CD4-positive, alpha-beta T cell treated with Interleukin-10 for 1 hour (primary cell): ENCODE results near the gene WNT6.
A peak's percentile ranks its signal among the peaks of the same experiment; 100 is the strongest.
"Not testable (repeated sequence)": the region's sequence is repeated elsewhere in the genome, so short reads cannot be mapped to it uniquely, and the experiment has no call there.

Experiments
- DNase-seq: peaks from one replicate; pipeline ENCODE4 v3.0.0-alpha.2; 2020

The WNT6 gene

DNA sequence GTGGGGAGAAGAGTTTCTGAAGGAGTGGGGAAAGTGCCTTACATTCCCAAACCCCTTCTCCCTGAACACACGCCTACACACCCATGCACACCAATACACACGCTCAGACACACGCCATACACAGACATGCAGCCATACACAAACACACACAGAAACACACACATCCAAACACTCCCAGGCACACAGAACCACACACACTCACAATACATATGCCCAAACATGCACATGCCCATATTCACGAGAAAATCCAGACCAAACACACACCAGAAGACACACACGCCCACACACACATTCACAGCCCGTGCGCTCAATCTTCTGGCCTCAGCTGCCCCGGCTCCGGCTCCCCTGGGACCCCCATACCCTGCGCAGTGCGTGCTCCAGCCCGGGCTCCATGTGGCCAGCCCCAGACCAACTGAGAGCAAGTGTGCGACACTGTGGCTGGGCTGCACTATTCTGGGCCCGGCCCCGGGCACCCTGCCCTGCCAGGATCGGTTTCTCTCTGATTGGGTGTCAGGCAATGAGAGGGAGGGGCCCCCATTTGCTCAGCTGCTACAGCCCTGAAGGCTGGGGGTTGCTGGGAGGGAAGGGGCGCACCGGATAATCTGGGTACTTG is 28.1 kb upstream of the WNT6 start, which contains the start of gene PRKAG3:
TSS of gene PRKAG3 (minus strand) at position 426 of the 613 bp plus-strand sequence.
- DNase-seq = no peak

DNA sequence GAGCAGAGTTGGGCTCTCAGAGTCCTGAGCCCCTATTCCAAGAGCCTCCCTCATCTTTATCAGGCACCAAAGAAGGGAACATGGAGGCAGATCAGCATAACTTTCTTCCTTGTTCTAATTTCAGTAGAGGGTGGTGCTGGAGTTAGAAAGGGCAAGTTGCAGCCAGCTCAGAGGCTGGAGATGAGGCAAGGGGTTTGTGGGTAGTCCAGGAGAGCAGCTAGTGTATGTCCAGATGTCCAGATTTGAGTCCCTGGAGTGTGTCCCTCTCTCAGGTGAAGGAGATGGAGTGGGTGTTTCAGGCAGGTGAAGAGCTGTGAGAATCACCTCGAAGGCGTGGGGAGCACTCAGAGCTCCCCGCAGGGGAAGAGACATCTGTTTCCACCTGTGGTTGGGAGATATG is 27.5 kb upstream of the WNT6 start:
- DNase-seq = no peak

DNA sequence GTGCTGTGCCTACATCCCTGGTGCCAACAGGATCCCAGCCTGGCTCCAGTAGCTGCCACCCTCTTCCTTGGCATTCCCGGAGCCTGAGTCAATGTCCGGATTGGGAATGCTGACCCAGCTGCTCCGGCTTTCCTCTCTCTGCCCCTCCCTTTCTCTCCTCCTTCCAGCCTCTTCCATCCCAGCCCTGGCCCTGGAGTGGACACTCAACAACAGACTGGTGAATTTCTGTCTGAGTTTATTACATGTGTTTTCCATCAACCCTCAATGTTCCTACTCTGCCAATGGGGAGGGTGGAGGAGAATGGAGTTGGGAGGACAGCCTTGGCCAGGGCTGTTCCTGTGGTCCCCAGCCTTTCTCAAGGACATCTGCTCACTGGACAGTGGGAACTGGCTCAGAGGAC is 27.1 kb upstream of the WNT6 start:
- no peak for DNase-seq

DNA sequence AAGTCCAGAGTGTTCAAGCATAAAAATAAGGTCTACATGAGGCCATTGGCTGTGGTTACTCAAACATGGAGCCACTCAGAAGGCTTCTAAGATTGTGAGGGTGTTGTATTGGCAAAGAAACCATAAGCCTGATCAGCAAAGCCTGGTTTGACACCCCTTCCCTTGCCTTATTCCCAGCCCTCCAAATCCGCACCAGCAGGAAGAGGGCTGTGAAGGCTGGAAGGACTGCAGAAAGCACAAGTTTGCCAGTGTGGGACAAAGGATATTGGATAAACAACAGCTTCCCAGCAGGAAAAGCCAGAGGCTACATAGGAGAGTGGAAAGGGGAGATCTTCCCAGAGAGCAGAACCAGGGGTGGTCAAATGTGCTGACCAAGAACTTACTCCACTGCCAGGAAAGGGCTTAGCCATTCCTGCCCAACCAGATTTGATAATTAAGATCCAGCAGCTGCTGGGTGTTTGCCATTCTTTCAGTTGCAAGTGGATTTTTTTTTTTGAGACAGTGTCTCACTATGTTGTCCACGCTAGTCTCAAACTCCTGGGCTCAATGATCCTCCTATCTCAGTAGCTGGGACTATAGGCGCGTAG is 26.5 kb upstream of the WNT6 start:
- no peak for DNase-seq

DNA sequence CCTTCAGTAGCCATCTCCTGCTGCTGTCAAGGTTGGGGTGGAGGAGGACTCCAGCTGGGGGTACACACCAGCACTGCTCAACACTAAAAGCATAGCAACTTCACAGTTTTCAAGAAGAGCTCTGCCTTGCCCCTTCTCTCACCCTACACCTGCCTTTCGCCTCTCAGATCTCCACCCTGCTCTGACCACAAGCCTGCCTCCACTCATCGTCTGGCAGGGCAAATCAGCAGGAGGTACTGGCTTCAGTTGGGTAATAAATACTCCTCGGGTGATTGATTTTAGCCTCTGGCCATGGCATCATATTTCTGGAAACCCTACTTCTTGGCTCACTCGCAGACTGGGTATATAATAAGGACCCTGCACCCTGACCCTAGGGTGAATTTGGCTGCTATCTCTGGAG is 24.9 kb upstream of the WNT6 start:
- no peak for DNase-seq

DNA sequence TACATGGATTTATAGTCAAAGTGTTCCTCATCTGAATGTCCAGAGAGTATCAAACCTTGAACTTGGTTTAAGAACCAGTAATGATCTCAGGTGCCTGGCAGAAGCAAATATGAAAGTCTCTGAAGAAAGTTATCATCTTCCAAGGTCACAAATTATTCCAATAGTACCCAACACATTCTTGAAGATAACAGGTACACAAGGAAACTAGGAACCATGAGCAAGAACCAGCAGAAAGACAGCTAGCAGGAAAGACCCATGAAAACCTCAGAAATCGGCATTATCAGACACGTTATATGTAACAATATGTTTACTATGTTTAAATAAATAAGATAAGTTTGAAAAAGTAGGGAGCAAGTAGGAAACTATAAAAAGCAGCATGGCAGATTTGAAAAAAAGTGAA is 22.1 kb upstream of the WNT6 start:
- no peak for DNase-seq

DNA sequence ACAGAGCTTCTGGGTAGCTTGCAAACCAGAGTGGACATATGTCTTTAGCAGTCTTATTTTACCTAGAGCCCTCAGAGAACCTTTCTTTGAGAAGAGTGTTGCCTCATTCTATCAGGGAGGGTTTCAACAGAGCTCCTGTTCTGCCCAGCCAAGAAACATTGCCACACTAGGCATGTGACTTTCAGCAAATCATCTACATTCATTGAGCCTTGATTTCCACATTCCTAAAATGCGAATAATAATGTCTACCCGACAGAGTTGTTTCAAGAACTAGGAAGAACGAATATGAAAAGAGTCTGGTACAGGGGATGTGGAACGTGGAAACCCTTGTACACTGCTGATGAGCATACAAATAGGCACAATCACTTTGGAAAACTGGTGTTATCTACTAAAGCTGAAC is 20.2 kb upstream of the WNT6 start:
- DNase-seq = no peak

DNA sequence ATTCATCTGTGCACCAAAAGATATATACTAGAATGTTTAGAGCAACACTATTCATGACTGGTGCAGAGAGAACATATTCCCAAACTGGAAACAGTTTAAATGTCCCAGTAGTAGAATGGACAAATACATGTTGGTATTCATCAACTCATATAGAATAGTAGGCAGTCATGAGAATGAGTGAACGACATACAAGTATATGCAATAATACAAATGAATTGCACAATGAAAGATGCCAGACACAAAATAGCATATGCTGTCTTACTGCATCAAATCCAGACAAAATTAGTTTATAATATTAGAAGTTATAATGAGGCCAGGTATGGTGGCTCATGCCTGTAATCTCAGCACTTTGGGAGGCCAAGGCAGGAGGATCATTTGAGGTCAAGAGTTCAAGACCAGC is 19.7 kb upstream of the WNT6 start:
- DNase-seq = no peak

DNA sequence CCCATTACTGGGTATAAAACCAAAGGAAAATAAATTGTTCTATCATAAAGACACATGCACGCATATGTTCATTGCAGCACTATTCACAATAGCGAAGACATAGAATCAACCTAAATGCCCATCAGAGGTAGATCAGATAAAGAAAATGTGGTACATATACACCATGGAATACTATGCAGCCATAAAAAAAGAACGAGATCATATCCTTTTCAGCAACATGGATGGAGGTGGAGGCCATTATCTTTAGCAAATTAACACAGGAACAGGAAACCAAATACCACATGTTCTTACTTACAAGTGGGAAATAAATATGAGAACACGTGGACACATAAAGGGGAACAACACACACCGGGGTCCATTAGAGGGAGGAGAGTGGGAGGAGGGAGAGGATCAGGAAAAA is 15.3 kb upstream of the WNT6 start:
- DNase-seq = not testable (repeated sequence)

DNA sequence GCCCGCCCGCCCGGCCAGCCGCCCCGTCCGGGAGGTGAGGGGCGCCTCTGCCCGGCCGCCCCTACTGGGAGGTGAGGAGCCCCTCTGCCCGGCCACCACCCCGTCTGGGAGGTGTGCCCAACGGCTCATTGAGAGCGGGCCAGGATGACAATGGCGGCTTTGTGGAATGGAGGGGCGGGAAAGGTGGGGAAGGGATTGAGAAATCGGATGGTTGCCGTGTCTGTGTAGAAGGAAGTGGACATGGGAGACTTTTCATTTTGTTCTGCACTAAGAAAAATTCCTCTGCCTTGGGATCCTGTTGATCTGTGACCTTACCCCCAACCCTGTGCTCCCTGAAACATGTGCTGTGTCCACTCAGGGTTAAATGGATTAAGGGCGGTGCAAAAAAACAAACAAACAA is 12.6 kb upstream of the WNT6 start:
- not testable (repeated sequence) for DNase-seq

DNA sequence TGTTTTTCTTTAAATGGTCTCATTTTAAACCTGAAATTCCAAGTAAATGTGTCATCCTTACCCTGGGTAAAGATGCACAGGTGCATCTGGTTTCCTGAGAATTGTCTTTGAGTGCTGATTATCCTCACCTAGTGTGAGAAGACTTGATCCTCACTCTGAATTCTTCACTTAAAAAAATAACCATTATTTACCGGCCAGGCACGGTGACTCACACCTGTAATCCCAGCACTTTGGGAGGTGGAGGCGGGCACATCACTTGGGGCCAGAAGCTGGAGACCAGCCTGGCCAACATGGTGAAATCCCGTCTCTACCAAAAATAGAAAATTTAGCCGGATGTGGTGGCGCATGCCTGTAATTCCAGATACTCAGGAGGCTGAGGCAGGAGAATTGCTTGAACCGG is 9.9 kb upstream of the WNT6 start:
- no peak for DNase-seq

DNA sequence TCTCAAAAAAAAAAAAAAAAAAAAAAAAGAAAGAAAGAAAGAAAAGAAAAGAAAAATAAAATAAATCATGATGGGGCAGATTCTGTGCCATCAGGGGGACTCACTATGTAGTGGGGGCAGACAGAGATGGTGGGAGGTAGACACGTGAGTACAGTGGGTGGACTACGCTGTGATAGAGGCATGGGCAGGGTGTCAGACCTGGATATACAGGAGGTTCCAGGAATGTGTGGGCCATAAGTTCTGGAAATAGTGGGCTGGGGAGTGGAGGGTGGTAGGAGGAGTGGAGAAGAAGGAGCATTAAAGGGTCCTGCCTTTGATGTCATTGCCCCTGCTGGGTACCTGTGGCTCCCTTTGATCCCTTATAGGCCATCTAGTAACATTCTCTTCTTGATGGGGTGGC is 8.8 kb upstream of the WNT6 start:
- no peak for DNase-seq

DNA sequence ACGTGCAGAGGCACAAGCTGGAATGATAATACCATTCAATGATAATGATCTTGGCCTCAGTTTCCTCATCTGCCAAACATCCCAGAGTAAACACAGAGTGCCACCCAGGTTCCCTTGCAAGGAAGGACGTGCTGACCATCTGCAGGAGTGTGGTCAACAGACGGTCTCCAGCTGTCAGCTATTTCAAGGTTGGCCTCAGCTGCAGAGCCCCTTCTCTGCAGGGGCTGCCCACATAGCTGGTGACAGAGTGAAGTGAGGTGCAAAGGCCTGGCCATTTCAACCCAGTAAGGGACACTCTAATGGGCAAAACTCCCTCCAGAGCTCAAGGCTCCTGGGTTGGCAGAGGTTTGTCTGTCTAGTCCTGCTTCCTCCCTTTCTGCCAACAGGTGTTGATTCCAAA is 8.3 kb upstream of the WNT6 start:
- no peak for DNase-seq

DNA sequence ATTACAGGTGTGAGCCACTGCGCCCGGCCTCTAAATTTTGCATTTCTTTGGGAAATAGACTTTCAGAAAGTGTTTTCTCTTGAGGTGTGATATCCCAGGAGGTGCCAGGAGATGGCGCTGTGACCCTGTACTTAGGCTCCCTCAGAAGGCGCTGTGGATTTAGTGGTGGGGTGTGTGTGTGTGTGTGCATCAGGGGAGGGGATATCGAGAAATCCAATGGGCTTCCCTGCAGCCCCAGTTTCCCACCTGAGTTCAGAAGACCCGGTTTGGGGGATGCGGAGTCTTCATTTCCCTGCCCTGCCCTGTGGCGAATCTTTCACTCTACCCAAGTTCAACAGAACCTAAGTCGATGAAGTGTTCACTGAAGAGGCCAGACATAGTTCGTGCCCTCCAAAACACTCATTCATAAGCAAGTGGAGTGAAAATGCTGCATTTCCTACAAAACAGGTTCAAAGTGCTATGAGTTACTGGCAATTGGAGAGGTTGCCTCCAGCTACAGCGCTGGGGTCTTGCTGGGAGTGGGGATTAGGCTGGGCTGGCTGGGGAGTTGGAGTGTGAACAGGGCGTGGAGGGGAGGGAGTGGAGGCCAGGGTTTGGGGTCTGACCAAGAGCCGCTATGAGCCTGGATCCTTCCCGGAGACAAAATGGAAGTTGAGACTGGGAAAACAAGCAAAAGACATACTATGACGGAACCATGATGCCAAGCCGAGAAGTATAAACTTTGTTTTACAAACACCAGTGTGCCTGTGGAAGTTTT is 6.5 kb upstream of the WNT6 start:
- peak; percentile 69 for DNase-seq

DNA sequence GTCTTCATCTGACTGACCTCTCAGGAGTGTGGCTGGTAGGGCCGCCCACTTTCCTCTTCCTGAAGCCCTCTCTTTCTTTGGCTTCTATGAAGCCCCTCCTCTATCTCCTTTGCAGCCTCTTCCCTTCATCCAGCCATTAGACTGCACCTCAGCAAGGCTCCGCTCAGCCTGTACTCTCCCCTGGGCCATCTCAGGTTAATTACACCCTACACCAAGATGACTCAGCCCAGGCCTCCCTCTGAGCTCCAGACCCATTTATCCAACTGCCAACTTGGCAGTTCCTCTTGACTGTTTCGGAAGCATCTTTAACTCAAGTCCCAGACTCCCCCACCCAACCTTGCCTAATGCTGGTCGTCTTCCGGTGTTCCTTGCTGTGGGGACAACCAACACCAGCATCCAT is 5.8 kb upstream of the WNT6 start:
- DNase-seq = no peak

DNA sequence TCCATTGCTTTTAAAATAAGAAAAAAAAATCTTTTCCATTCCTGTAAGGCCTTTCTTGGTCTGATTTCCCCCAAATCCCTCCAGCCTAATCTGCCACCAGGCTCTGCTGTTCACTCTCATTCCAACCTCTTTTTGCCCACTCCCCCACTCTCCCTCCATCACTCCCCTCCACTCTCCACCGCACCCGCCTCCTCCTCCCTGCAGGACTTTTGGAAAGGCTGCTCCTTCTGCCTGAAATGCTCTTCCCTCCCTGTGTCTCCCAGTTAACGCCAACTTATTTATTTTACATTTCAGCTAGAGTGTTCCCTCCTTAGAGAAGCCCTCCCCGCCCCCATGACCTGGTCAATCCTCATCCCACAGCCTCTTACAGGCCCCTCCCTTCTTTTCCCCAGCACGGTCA is 4.7 kb upstream of the WNT6 start:
- DNase-seq = no peak

DNA sequence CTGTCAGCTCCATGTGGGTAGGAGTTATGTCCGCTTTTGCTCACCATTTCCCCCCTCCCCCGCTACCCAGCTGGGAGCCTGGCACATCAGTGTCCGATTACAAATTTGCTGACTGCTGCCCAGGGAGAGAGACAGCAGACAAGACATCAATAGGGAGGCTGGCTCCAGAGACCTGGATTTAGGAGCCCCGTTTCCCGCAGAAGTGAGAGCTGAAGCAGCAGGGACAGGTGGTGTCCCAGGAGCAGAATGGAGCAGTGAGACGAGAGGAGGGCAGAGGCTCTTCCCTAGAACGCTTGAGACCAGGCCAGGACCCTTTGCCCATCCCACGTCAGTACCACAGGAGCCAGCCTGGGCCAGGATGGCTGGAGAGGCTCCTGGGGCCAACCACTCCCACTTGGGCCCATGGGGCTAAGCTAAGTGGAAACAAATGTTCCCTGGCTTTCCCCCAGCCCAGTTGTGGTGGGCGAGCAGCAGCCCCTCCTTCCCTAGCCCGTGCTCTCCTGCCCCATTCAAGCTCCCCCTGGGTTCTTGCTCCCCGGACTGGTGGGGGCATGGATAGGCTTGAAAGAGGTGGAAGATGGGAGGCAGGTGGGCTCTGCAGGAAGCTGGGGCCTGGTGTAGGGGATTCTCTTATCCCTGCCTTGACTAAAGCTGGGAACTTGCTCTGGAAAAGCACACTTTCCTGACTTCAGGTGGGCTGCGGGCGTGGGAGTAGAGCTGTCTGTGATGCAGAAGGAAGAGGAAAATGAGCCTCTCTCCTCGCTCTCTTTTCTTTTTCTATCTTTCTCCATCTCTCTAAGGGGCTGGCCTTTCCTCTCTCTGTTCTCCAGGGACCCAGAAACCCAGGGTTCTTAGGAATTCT is 4.1 kb upstream of the WNT6 start:
- no peak for DNase-seq

DNA sequence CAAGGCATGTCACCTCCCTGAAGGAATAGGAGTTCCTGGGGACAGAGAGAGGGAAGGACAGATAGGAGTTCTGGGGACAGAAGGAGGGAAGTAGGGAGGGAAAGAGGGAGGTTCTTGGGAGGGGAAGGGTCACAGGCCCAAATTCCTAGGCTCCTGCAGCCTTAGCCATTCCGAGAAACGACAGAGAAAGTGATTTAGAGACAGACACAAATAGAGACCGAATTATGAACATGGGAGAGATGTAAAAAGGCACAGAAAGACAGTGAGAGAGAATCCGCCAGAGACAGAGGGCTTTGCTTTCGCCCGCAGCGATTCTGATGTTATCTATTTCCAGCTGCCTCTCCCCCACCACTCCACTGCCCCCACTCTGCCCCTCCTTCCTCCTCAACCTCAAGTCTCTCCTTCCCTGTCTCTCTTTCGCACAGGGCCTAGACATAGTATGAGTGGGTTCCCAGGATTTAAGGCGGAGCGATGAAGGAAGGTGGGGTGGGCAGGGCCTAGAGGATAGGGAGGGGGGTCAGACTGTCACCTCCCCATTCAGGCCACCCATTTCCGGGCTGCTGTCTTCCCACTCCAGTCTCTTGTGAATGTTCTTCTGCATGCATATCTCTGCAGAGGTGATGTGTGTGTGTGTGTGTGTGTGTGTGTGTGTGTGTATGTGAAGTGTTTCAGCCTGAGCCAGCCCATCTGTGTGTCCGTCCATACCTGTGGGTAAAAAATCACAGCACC is 3.3 kb upstream of the WNT6 start:
- DNase-seq = no peak

DNA sequence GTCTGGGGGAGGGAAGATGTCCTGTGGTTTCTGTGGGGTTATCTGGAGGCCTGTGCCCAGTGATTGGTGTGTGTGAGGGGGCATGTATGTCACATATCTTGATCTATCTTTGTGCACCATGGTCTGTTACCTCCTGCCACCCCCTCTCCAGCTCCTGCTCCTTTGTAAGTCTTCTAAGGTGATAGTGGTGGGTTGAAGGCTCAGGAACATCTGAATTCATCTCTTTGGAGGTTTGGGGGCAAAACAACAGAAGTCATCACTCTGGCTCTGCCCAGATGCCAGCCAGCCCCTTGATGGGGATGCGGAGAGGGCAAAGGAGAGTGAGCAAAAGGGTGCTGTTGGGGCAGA is 2.7 kb upstream of the WNT6 start:
- DNase-seq = no peak

DNA sequence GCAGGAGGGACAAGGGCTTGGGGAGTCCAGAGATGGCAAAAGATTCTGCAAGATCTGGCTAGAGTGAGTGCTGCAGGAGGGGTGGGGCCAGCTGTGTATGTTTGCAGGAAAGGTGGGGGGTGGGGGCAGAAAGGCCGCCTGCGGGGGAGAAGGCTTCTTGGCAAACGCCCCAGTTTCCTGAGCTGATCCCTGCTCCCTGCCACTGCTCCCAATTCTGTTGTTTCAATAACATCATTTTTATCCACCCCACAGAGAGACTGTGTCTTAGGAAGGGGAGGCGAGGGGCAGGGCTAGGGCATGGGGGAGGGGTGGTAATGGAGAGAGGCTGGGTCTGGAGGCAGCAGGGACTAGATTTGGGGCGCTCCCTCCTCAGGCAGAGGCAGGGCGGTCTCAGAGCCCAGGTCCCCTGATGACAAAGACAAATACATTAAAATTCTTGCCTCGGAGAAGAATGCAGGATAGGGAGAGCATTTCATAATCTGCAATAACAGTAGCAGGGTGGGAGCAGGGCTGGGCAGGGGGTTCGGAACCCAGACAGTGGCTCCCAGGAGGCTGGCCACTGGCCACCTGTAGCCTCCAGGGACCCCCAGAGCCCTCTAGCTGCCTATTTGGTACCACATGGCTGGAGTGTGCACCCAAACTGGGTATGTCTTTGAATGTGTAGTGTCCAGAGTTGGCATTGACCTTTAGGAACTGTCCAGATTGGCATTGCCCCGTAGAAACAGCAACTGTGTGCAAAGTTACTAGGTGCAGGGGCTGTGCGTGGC is 2.1 kb upstream of the WNT6 start:
- DNase-seq = no peak

DNA sequence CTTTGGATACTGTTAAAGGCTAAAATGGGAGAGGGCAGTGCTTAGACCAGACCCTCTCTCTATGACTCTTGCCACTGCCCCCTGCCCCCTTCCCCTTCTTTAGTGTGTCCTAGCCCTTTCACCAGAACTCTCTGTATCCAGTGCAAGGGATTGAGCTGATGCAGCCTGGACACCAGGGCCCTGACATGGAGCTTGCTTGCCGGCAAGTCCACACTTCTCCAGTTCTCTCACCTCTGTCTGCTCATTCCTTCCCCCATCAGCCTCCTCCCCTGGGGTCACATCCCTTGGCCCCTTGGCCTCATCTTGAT is 1.5 kb upstream of the WNT6 start:
- DNase-seq = no peak
